Effector CD4-positive, alpha-beta T cell (primary cell): ENCODE measurements around the gene TTC13.

Experiments used
- DNase-seq: peaks from one replicate; pipeline ENCODE4 v3.0.0-alpha.2; 2020

TTC13 gene

GRCh38 chr1:230901671-230902070 lies 77.0 kb downstream of the TTC13 start:
- DNase-seq: no peak

GRCh38 chr1:230900984-230901383 lies 77.7 kb downstream of the TTC13 start:
- no peak for DNase-seq

GRCh38 chr1:230899841-230900251 lies 78.8 kb downstream of the TTC13 start:
- no peak for DNase-seq

- DNase-seq: no peak
Observed at GRCh38 chr1:230898748-230899147, 79.9 kb downstream of the TTC13 start.

- no peak for DNase-seq
Observed at GRCh38 chr1:230898144-230898543, 80.5 kb downstream of the TTC13 start.

- DNase-seq: no peak
Observed at GRCh38 chr1:230896779-230897178, 81.9 kb downstream of the TTC13 start.

- no peak for DNase-seq
Observed at GRCh38 chr1:230895452-230895851, 83.2 kb downstream of the TTC13 start.

GRCh38 chr1:230894664-230895063 lies 84.0 kb downstream of the TTC13 start:
- no peak for DNase-seq

GRCh38 chr1:230894032-230894431 lies 84.6 kb downstream of the TTC13 start:
- no peak for DNase-seq

GRCh38 chr1:230892018-230892491 lies 86.6 kb downstream of the TTC13 start:
- DNase-seq: no peak

GRCh38 chr1:230891413-230891812 lies 87.2 kb downstream of the TTC13 start:
- DNase-seq: no peak

- no peak for DNase-seq
Observed at GRCh38 chr1:230884646-230885045, 94.0 kb downstream of the TTC13 start.

- no peak for DNase-seq
Observed at GRCh38 chr1:230883967-230884366, 94.7 kb downstream of the TTC13 start.

- DNase-seq: no peak
Observed at GRCh38 chr1:230879778-230880177, 98.9 kb downstream of the TTC13 start.

- DNase-seq: no peak
Observed at GRCh38 chr1:230878591-230878990, 100.1 kb downstream of the TTC13 start.

GRCh38 chr1:230877924-230878590 lies 100.6 kb downstream of the TTC13 start:
- no peak for DNase-seq

- DNase-seq: no peak
Observed at GRCh38 chr1:230877146-230877923, 101.3 kb downstream of the TTC13 start.

- no peak for DNase-seq
Observed at GRCh38 chr1:230876660-230877059, 102.0 kb downstream of the TTC13 start.

- no peak for DNase-seq
Observed at GRCh38 chr1:230875370-230875769, 103.3 kb downstream of the TTC13 start.

GRCh38 chr1:230870916-230871315 lies 107.7 kb downstream of the TTC13 start:
- no peak for DNase-seq

- DNase-seq: no peak
Observed at GRCh38 chr1:230869500-230869899, 109.2 kb downstream of the TTC13 start.

GRCh38 chr1:230868736-230869385 lies 109.8 kb downstream of the TTC13 start:
- DNase-seq: no peak

- DNase-seq: peak; percentile 67
Observed at GRCh38 chr1:230867903-230868735, 110.5 kb downstream of the TTC13 start, which contains the start of gene C1orf198. TSS of gene C1orf198 (minus strand) at chr1:230868521. CDS start at chr1:230868512, 9 bp downstream.
